GM12872 (cell line): ENCODE measurements around the gene AP1G2.

Experiments
- CTCF ChIP-seq: IDR thresholded peaks from 3 replicates; pipeline ENCODE4 v1.5.1; 2011; ENCODE audit warnings: low read depth, mild to moderate bottlenecking, low read length, moderate library complexity; ENCODE audit not compliant: insufficient read depth

AP1G2 gene

GRCh38 chr14:23517650-23518326 is 49.8 kb downstream of the AP1G2 start:
- no peak for TF ChIP-seq CTCF

- TF ChIP-seq CTCF = no peak
Measured at GRCh38 chr14:23514644-23514957, 53.0 kb downstream of the AP1G2 start.

- no peak for TF ChIP-seq CTCF
Measured at GRCh38 chr14:23513818-23514643, 53.6 kb downstream of the AP1G2 start.

- TF ChIP-seq CTCF = no peak
Measured at GRCh38 chr14:23513005-23513817, 54.4 kb downstream of the AP1G2 start.

- no peak for TF ChIP-seq CTCF
Measured at GRCh38 chr14:23512156-23512555, 55.4 kb downstream of the AP1G2 start.
